Ascending aorta (tissue), 2 donors: Measurements from ENCODE around the gene RNF220. TPM values are rescaled to one million over a fixed set of nuclear protein-coding genes. Genes with fewer than 3 reads are reported as not detected.

Source experiments
- DNase-seq, 2 donors: peaks; one replicate each; pipeline ENCODE4 v3.0.0-alpha.2; 2019; ENCODE audit warnings: low spot score in 2 of 2
- H3K27ac ChIP-seq, 2 donors: fragments of 200-600 bp; sonication (generic); one replicate each; pipeline ENCODE4 v1.5.1; 2016 to 2017; ENCODE audit warnings: mild to moderate bottlenecking in 1 of 2
- H3K27me3 ChIP-seq: fragments of 200-600 bp; sonication (generic); one replicate; pipeline ENCODE4 v1.5.1; 2017
- H3K36me3 ChIP-seq, 2 donors: fragments of 200-600 bp; sonication (generic); one replicate each; pipeline ENCODE4 v1.5.1; 2016
- H3K4me1 ChIP-seq, 2 donors: fragments of 200-600 bp; sonication (generic); one replicate each; pipeline ENCODE4 v1.5.1; 2016 to 2017; ENCODE audit warnings: mild to moderate bottlenecking in 1 of 2
- H3K4me3 ChIP-seq, 2 donors: fragments of 200-600 bp; sonication (generic); one replicate each; pipeline ENCODE4 v1.5.1; 2016 to 2017; ENCODE audit warnings: mild to moderate bottlenecking in 1 of 2
- H3K9me3 ChIP-seq, 2 donors: fragments of 200-600 bp; sonication (generic); one replicate each; pipeline ENCODE4 v1.5.1; 2016
- intact Hi-C: fragments of 100-400 bp; cut with DNase I; formaldehyde crosslinking; loops from one replicate; pipeline ENCODE4 v1.15.1; 2023
- total RNA-seq: library from RNA; depleted of rRNA; stranded (reverse); fragments of >200 nt; gene quantifications from one replicate; pipeline ENCODE4 v1.1.0, GENCODE V29; 2016
- TF ChIP-seq, protein P1 (sequence below), 3 experiments: fragments of 200-600 bp in 2 of 3; fragments of 450-650 bp in 1 of 3; sonication (generic) in 2 of 3; IDR thresholded peaks; one replicate each; pipeline ENCODE4 v1.5.1; 2016 to 2019; ENCODE audit warnings: antibody characterized with exemption in 3 of 3, mild to moderate bottlenecking in 1 of 3, moderate library complexity in 1 of 3

Gene RNF220
- total RNA-seq, 1 donor from 2014 or later = 54.8 TPM

- TF ChIP-seq, protein P1, sequence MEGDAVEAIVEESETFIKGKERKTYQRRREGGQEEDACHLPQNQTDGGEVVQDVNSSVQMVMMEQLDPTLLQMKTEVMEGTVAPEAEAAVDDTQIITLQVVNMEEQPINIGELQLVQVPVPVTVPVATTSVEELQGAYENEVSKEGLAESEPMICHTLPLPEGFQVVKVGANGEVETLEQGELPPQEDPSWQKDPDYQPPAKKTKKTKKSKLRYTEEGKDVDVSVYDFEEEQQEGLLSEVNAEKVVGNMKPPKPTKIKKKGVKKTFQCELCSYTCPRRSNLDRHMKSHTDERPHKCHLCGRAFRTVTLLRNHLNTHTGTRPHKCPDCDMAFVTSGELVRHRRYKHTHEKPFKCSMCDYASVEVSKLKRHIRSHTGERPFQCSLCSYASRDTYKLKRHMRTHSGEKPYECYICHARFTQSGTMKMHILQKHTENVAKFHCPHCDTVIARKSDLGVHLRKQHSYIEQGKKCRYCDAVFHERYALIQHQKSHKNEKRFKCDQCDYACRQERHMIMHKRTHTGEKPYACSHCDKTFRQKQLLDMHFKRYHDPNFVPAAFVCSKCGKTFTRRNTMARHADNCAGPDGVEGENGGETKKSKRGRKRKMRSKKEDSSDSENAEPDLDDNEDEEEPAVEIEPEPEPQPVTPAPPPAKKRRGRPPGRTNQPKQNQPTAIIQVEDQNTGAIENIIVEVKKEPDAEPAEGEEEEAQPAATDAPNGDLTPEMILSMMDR (IDR thresholded peaks at IDR 0.05) = no peak
- no peaks in the 10 kb centered on the region for H3K27me3 ChIP-seq
- no peaks in the 10 kb centered on the region for H3K36me3 ChIP-seq
- intact Hi-C loops = loop anchor here (1.0 to 10.0 kb wide), 7 partner anchors 30 to 1013 kb away; partner anchors contain the start of genes DMAP1, ERI3, GPBP1L1 and RNU5D-1
- peaks cover 7 to 27% of the 10 kb centered on the region in 2 donors for H3K4me1 ChIP-seq
- peak within 1 kb of the TSS; percentile 86 to 92 for H3K27ac ChIP-seq
- DNase-seq = peak; percentile 99 to 100
- H3K4me3 ChIP-seq = peak within 1 kb of the TSS; percentile 64 to 85
- H3K9me3 ChIP-seq = no peaks in the 10 kb centered on the region
Observed at GRCh38 chr1:44674113-44675000, 269.3 kb downstream of the RNF220 start, which contains the start of the genes ARMH1 and TMEM53. Gene ARMH1 (plus strand): TSS chr1:44674714. CDS start chr1:44689698, 14,984 bp downstream. Gene TMEM53 (minus strand): TSS chr1:44674481. CDS start chr1:44674391, 90 bp downstream.

DNA sequence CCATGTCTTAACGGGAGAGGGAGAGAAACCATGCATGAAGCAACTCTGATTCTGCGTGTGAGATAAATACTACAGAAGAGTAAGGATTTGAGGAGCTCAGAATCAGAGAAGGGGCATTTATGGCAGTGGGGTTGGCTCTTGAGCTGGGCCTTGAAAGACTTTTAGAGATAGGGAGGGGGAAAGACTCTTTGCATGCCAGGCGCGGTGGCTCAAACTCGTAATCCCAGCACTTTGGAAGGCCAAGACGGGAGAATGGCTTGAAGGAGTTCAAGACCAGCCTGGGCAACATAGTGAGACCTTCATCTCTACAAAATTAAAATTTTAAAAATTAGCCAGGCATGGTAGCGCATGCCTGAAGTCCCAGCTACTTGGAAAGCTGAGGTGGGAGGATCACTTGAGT lies 270.1 kb downstream of the RNF220 start:
- Histone ChIP-seq H3K27ac (peak overlapping the region; percentile 73 to 92), H3K4me3 (peak overlapping the region; percentile 64 to 85), H3K27me3 (no peaks in the 10 kb centered on the region), H3K4me1 (peaks cover 7 to 27% of the 10 kb centered on the region in 2 donors), H3K9me3 (no peaks in the 10 kb centered on the region), H3K36me3 (no peaks in the 10 kb centered on the region)
- DNase-seq = no peak
- TF ChIP-seq, protein P1 (IDR thresholded peaks at IDR 0.05) = no peak
- intact Hi-C loops = loop anchor here (2.0 to 10.0 kb wide), 2 partner anchors 30 to 460 kb away; partner anchors contain the start of gene DMAP1

GRCh38 chr1:44676484-44677200 lies 271.6 kb downstream of the RNF220 start:
- Histone ChIP-seq H3K27me3 (no peaks in the 10 kb centered on the region), H3K9me3 (no peaks in the 10 kb centered on the region), H3K4me1 (peaks cover 7 to 25% of the 10 kb centered on the region in 2 donors), H3K36me3 (no peaks in the 10 kb centered on the region), H3K27ac (peak overlapping the region in 1 of 2 donors; percentile 34), H3K4me3 (no peak overlapping the region)
- TF ChIP-seq, protein P1 (IDR thresholded peaks at IDR 0.05) = no peak
- intact Hi-C loops = loop anchor here (10.0 kb wide), 1 partner anchor 462 kb away; the partner anchor contains the start of gene DMAP1
- DNase-seq = no peak

DNA sequence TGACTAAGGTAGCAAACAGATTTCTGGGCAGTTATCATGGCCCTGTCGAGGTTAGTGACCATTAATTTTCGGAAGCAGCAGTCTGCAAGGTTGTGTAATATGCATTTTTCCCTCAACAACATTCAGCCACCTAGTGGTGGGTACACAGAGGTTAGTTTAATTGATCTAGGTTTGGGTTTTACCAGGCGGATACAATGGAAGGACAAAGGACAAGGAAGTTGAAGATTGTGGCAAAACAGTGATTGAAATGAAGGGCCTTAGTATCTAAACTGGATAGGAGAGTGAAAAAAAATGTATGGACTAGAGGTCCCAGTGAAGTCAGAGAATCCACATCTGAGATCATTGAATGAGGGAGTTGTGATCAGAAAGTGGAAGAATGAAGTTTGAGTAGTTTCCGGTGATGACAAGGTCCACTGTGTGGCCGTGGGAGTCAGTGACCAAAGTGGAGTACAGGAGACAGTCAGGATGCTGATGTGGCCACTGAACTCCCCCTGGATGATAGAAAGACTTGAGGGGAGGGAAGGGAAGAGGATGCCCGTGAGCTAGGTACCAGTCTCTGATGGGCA lies 272.2 kb downstream of the RNF220 start:
- no peak for DNase-seq
- H3K36me3 ChIP-seq = no peaks in the 10 kb centered on the region
- H3K4me1 ChIP-seq = peaks cover 7 to 23% of the 10 kb centered on the region in 2 donors
- no peaks in the 10 kb centered on the region for H3K9me3 ChIP-seq
- TF ChIP-seq, protein P1 (IDR thresholded peaks at IDR 0.05) = peak; percentile 10 to 30 (median 29)
- no peak overlapping the region for H3K4me3 ChIP-seq
- intact Hi-C loops = loop anchor here (10.0 kb wide), 1 partner anchor 462 kb away; the partner anchor contains the start of gene DMAP1
- no peak overlapping the region for H3K27ac ChIP-seq
- H3K27me3 ChIP-seq = no peaks in the 10 kb centered on the region

DNA sequence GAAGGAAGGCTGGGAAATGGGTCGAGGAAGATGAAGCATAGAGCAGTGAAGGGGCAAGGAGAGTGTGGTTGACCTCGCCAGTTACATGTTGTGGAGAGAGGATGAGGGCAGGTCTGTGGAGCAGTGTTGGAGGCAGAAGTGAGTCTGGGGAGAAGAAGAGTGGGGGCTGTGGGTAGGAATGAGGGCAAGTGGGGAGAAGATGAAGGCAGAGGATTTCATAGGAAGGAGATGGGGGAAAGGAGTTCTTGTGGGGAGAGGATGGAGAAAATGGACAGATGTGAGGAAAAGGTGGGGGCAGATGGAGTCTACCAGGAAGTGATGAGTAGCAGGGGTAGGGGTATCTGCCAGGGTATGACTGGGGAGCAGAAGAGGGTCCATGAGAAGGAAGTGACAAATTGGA lies 273.1 kb downstream of the RNF220 start:
- H3K4me1 ChIP-seq = peaks cover 7 to 15% of the 10 kb centered on the region in 2 donors
- no peak overlapping the region for H3K27ac ChIP-seq
- H3K36me3 ChIP-seq = no peaks in the 10 kb centered on the region
- no peaks in the 10 kb centered on the region for H3K9me3 ChIP-seq
- no peak overlapping the region for H3K4me3 ChIP-seq
- intact Hi-C loops = loop anchor here (10.0 kb wide), 1 partner anchor 463 kb away; the partner anchor contains the start of gene DMAP1
- TF ChIP-seq, protein P1 (IDR thresholded peaks at IDR 0.05) = no peak
- no peak for DNase-seq
- H3K27me3 ChIP-seq = no peaks in the 10 kb centered on the region
